Bronchial epithelial cell (primary cell): ENCODE measurements around the gene EGFR. TPM values are rescaled to one million over a fixed set of nuclear protein-coding genes. Genes with fewer than 3 reads are reported as not detected.

ENCODE experiments used
- DNase-seq: peaks from one replicate; pipeline ENCODE4 v3.0.0-alpha.2; 2010; ENCODE audit warnings: low read depth
- FAIRE-seq: peaks from 2 replicates; lab custom pipeline; 2011; peaks lifted over from hg19 to GRCh38; lab: Jason Lieb, UNC
- H3K27me3 ChIP-seq: 2 replicates; pipeline ENCODE4 v1.5.1; 2011; ENCODE audit warnings: low read length; ENCODE audit not compliant: control insufficient read depth, insufficient read depth
- H3K36me3 ChIP-seq: 2 replicates; pipeline ENCODE4 v1.5.1; 2011; ENCODE audit warnings: low read length; ENCODE audit not compliant: control insufficient read depth, insufficient read depth
- H3K4me3 ChIP-seq: 2 replicates; pipeline ENCODE4 v1.5.1; 2011; ENCODE audit warnings: mild to moderate bottlenecking, low read depth, low read length, control low read depth
- total RNA-seq: library from RNA; depleted of rRNA; stranded (reverse); fragments of >200 nt; gene quantifications from 2 replicates; pipeline ENCODE4 v1.2.1, GENCODE V29; 2014
- TF ChIP-seq, protein P1 (sequence below): IDR thresholded peaks from 2 replicates; pipeline ENCODE4 v1.5.1; 2011; ENCODE audit warnings: mild to moderate bottlenecking, moderate library complexity, low read length, control low read depth, inconsistent platforms; ENCODE audit not compliant: insufficient read depth, severe bottlenecking

EGFR gene
- total RNA-seq, 1 donor from 2014 or later = 137 TPM

DNA sequence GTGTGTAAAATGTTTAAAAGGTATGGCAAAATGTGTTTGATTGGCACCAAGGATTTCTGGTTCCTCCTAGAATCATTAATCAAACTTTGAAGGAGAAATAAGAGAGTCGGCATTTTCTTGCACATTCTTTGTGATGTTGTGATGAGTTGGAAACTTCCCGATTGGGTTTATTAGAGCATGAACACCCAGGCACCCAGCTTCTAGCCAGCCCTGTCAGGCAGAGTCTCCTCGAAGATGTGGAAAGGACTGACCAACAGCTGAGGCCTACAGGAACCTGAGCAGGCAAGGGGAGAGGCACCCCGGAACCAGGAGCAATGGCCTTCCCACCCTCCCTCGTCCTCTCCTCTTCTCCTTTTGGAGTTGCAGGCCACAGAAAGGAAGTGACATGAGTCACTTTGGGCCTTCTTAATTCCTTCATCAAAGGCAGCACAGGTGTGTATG is 68.7 kb downstream of the EGFR start:
- FAIRE-seq = peak; percentile 32
- DNase-seq = no peak
- Histone ChIP-seq H3K4me3 (no peak overlapping the region), H3K36me3 (peaks cover 14% of the 10 kb centered on the region), H3K27me3 (no peaks in the 10 kb centered on the region)
- TF ChIP-seq, protein P1, sequence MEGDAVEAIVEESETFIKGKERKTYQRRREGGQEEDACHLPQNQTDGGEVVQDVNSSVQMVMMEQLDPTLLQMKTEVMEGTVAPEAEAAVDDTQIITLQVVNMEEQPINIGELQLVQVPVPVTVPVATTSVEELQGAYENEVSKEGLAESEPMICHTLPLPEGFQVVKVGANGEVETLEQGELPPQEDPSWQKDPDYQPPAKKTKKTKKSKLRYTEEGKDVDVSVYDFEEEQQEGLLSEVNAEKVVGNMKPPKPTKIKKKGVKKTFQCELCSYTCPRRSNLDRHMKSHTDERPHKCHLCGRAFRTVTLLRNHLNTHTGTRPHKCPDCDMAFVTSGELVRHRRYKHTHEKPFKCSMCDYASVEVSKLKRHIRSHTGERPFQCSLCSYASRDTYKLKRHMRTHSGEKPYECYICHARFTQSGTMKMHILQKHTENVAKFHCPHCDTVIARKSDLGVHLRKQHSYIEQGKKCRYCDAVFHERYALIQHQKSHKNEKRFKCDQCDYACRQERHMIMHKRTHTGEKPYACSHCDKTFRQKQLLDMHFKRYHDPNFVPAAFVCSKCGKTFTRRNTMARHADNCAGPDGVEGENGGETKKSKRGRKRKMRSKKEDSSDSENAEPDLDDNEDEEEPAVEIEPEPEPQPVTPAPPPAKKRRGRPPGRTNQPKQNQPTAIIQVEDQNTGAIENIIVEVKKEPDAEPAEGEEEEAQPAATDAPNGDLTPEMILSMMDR = no peak

DNA sequence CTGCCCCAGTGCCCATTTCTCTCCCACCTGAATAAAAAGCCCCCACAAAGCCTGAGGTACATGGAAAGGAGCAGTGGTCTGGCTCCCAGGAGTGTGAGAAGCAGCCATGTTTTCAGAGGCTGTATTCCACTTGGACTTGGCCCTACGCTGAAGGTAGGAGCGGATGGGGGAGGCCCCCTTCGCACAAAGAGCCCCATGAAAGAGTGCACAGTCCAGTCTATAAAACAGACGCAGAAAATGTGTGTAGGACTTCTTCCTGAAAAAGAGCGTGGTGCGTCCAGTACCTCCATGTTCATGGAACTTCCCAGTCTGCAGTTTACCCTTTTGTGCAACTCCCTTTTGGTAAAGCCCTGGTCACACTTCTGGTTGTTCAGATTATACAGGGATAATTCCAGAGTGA is 69.3 kb downstream of the EGFR start:
- FAIRE-seq = no peak
- Histone ChIP-seq H3K4me3 (no peak overlapping the region), H3K27me3 (no peaks in the 10 kb centered on the region), H3K36me3 (peaks cover 14% of the 10 kb centered on the region)
- TF ChIP-seq, protein P1 = no peak
- DNase-seq = no peak

- FAIRE-seq (no peak), DNase-seq (no peak)
- Histone ChIP-seq H3K4me3 (no peak overlapping the region), H3K27me3 (no peaks in the 10 kb centered on the region), H3K36me3 (peaks cover 14% of the 10 kb centered on the region)
- TF ChIP-seq, protein P1 = no peak
These were observed 69.8 kb downstream of the EGFR start for GRCh38 chr7:55088620-55089019.

DNA sequence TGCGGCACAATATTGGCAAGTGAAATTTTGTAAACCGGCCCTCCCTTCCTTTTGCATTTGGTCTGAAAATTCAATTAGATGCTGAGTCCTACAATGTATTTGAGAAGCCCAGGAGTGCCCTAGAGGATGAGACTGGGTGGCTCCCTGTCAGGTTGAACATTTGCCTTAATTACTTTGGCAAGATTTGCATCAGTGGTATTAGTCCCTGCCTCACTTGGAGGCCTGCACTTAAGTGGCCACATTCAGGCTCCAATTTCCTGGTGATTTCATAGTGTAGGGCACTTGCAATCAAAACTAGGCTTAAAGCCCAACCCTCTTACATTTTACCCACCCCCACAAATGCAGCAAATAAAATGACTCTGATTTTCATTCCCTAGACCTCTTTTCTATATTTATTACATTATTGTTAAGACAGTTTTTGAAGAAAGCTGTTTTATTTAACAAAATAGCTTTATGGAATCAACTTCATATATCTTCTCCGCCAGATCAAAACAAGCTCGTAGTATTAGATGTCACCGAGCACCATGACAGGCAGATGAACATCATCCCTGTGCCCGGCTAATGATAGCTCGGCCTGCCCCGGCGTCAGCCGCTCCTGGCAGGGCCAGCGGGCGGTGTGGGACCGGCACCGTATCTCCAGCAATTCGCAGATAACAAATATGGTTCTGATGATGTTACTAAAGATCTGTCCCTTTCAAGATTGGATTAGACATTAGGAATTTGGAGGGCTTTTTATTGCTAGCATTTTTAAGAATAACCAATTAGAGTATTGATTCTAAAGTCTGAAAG is 73.6 kb downstream of the EGFR start:
- TF ChIP-seq, protein P1 = no peak
- DNase-seq = no peak
- Histone ChIP-seq H3K27me3 (no peaks in the 10 kb centered on the region), H3K36me3 (peaks cover 12% of the 10 kb centered on the region), H3K4me3 (no peak overlapping the region)
- no peak for FAIRE-seq

DNA sequence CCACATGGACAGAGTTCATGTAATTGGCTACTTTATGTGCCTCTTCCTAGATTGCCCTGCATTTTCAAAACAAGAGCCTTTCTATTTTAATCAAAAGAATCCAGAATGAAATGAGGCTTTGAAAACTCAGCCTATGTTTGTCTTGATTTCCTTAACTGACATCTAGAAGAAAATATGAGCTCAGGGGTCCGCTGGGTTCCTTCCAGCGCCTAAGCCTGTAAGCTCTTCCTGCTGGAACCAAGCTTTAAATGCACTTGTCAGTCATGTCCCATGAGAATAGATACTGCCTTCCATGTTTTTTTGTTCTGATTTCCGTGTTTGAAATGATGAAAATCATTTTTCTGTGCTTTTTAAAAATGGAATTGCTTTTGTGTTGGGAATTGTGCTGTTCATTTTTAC is 74.2 kb downstream of the EGFR start:
- DNase-seq (no peak), FAIRE-seq (no peak)
- TF ChIP-seq, protein P1 = no peak
- Histone ChIP-seq H3K4me3 (no peak overlapping the region), H3K36me3 (peaks cover 8% of the 10 kb centered on the region), H3K27me3 (no peaks in the 10 kb centered on the region)
